Kidney (tissue), 14 donors: ENCODE measurements around the gene ITPR2. TPM values are rescaled to one million over a fixed set of nuclear protein-coding genes. Genes with fewer than 3 reads are reported as not detected.

Source experiments
- DNase-seq, 5 donors: peaks; one replicate each; pipeline ENCODE4 v3.0.0-alpha.2; 2013 to 2020
- FAIRE-seq: peaks from 2 replicates; lab custom pipeline; 2012; peaks lifted over from hg19 to GRCh38; lab: Jason Lieb, UNC
- H3K27ac ChIP-seq, 2 donors: one replicate each; pipeline ENCODE4 v1.7.0; 2013; ENCODE audit warnings: low read depth in 2 of 2, low read length in 2 of 2, inconsistent platforms in 1 of 2
- H3K27me3 ChIP-seq: one replicate; pipeline ENCODE4 v1.7.1; 2013; ENCODE audit warnings: low read length, inconsistent platforms; ENCODE audit not compliant: control insufficient read depth, insufficient read depth
- H3K36me3 ChIP-seq, 3 donors: one replicate each; pipeline versions ENCODE4 v1.7.0 to v1.7.1; 2013; ENCODE audit warnings: low read length in 3 of 3, control low read depth in 1 of 3, inconsistent platforms in 1 of 3; ENCODE audit not compliant: insufficient read depth in 3 of 3, control insufficient read depth in 2 of 3
- H3K4me1 ChIP-seq, 3 donors: one replicate each; pipeline versions ENCODE4 v1.7.0 to v1.7.1; 2013; ENCODE audit warnings: low read length in 3 of 3, inconsistent platforms in 1 of 3, low read depth in 1 of 3; ENCODE audit not compliant: control insufficient read depth in 2 of 3, insufficient read depth in 2 of 3
- H3K4me3 ChIP-seq, 3 donors: one replicate each; pipeline versions ENCODE4 v1.7.0 to v1.8.1; 2013; ENCODE audit warnings: low read length in 3 of 3, control low read depth in 1 of 3, inconsistent platforms in 1 of 3
- H3K9ac ChIP-seq, 3 donors: one replicate each; pipeline versions ENCODE4 v1.7.0 to v1.7.1; 2013; ENCODE audit warnings: low read length in 3 of 3, control low read depth in 1 of 3, inconsistent platforms in 1 of 3
- H3K9me3 ChIP-seq, 3 donors: one replicate each; pipeline versions ENCODE4 v1.7.0 to v1.7.1; 2013; ENCODE audit warnings: low read length in 3 of 3, control low read depth in 1 of 3, inconsistent platforms in 1 of 3; ENCODE audit not compliant: control insufficient read depth in 2 of 3, insufficient read depth in 1 of 3
- CTCF ChIP-seq: IDR thresholded peaks from 3 replicates; pipeline ENCODE4 v1.5.1; 2012; ENCODE audit warnings: mild to moderate bottlenecking, moderate library complexity, borderline replicate concordance; ENCODE audit not compliant: insufficient read depth; ENCODE audit errors: extremely low read depth
- intact Hi-C: fragments of 100-400 bp; cut with DNase I; formaldehyde crosslinking; loops from one replicate; pipeline ENCODE4 v1.11.1; 2022
- polyA plus RNA-seq: library from polyadenylated mRNA; stranded (reverse); fragments of 350-450 nt; fragmentation: Illumina TruSeq; extraction: RNeasy Lipid Tissue Mini Kit (QIAGEN cat#74804); gene quantifications from one replicate; pipeline ENCODE4 v1.2.3, GENCODE V29; 2014; ENCODE audit warnings: low read depth, low replicate concordance; ENCODE audit not compliant: insufficient read depth
- total RNA-seq: library from RNA; stranded (reverse); fragmentation: NEBNext Ultra II Directional; extraction: Animal tissue kit (Norgen Biotek cat#: 25700); gene quantifications from one replicate; pipeline ENCODE4 v1.2.1, GENCODE V29; 2021
- donor health status: control.
- donor health status: control.
- donor health status: control.
- donor health status: control.
- donor health status: control.
- donor health status: DM: yes; HTN: yes; CAD: no.
- donor health status: Normal renal cell carcinoma (clear cell type).

Gene ITPR2
- total and polyA plus RNA-seq, 2 donors from 2014 or later = 5.7 to 56.9 TPM

GRCh38 chr12:26744697-26745440 is 88.1 kb downstream of the ITPR2 start:
- Histone ChIP-seq H3K27ac (no peak overlapping the region), H3K4me1 (peaks cover 0 to 4% (median 4%) of the 10 kb centered on the region in 3 donors), H3K9ac (no peak overlapping the region), H3K4me3 (no peak overlapping the region), H3K36me3 (no peaks in the 10 kb centered on the region), H3K9me3 (no peaks in the 10 kb centered on the region), H3K27me3 (no peaks in the 10 kb centered on the region)
- TF ChIP-seq CTCF = no peak
- DNase-seq (peak in 1 of 5 donors; percentile 14), FAIRE-seq (no peak)
- intact Hi-C loops = no loop called here

GRCh38 chr12:26744042-26744626 is 88.9 kb downstream of the ITPR2 start:
- H3K36me3 ChIP-seq = no peaks in the 10 kb centered on the region
- H3K27me3 ChIP-seq = no peaks in the 10 kb centered on the region
- H3K4me3 ChIP-seq = no peak overlapping the region
- FAIRE-seq (no peak), DNase-seq (no peak)
- peaks cover 0 to 4% (median 4%) of the 10 kb centered on the region in 3 donors for H3K4me1 ChIP-seq
- no peak overlapping the region for H3K27ac ChIP-seq
- no peak overlapping the region for H3K9ac ChIP-seq
- peaks cover 0 to 3% (median 0%) of the 10 kb centered on the region in 3 donors for H3K9me3 ChIP-seq
- intact Hi-C loops = no loop called here
- TF ChIP-seq CTCF = no peak

- peaks cover 0 to 8% (median 0%) of the 10 kb centered on the region in 3 donors for H3K9me3 ChIP-seq
- peak in 2 of 5 donors; percentile 22 to 37 for DNase-seq
- H3K36me3 ChIP-seq = no peaks in the 10 kb centered on the region
- no peaks in the 10 kb centered on the region for H3K27me3 ChIP-seq
- no peak overlapping the region for H3K9ac ChIP-seq
- no peak overlapping the region for H3K27ac ChIP-seq
- intact Hi-C loops = no loop called here
- TF ChIP-seq CTCF = no peak
- H3K4me3 ChIP-seq = no peak overlapping the region
- FAIRE-seq = no peak
- H3K4me1 ChIP-seq = peaks cover 0 to 4% (median 2%) of the 10 kb centered on the region in 3 donors
Observed at GRCh38 chr12:26741584-26742227, 91.3 kb downstream of the ITPR2 start.
